Chondrocyte (in vitro differentiated cells): ENCODE measurements around the gene BICD1. TPM values are rescaled to one million over a fixed set of nuclear protein-coding genes. Genes with fewer than 3 reads are reported as not detected.

ENCODE experiments used
- DNase-seq: peaks from one replicate; pipeline ENCODE4 v3.0.0; 2021; ENCODE audit warnings: mixed read lengths, low spot score
- H3K27ac Mint-ChIP-seq: one replicate; pipeline ENCODE4 v1.8.0; 2021; ENCODE audit warnings: mild to moderate bottlenecking, moderate library complexity, mixed read lengths; ENCODE audit not compliant: unreplicated experiment
- H3K27me3 Mint-ChIP-seq: 2 replicates; pipeline ENCODE4 v1.8.0; 2021; ENCODE audit warnings: low read depth, mixed read lengths
- H3K36me3 Mint-ChIP-seq: 2 replicates; pipeline ENCODE4 v1.8.0; 2021; ENCODE audit warnings: low read depth, mixed read lengths
- H3K4me1 Mint-ChIP-seq: 2 replicates; pipeline ENCODE4 v1.8.0; 2021; ENCODE audit warnings: low read depth, mild to moderate bottlenecking, mixed read lengths
- H3K4me3 Mint-ChIP-seq: one replicate; pipeline ENCODE4 v1.8.0; 2021; ENCODE audit warnings: mild to moderate bottlenecking, moderate library complexity, mixed read lengths; ENCODE audit not compliant: unreplicated experiment
- H3K9me3 Mint-ChIP-seq: 2 replicates; pipeline ENCODE4 v1.8.0; 2021; ENCODE audit warnings: low read depth, mixed read lengths
- total RNA-seq: library from RNA; stranded (reverse); gene quantifications from 3 replicates; pipeline ENCODE4 v1.2.1, GENCODE V29; 2021
- TF ChIP-seq, protein P1 (sequence below): fragments of 200-600 bp; sonication (generic); IDR thresholded peaks from 2 replicates; pipeline ENCODE4 v1.5.0; 2021; ENCODE audit warnings: antibody characterized with exemption, mild to moderate bottlenecking, moderate library complexity

The BICD1 gene
- total RNA-seq, 1 donor from 2014 or later: 30.5 TPM

DNA sequence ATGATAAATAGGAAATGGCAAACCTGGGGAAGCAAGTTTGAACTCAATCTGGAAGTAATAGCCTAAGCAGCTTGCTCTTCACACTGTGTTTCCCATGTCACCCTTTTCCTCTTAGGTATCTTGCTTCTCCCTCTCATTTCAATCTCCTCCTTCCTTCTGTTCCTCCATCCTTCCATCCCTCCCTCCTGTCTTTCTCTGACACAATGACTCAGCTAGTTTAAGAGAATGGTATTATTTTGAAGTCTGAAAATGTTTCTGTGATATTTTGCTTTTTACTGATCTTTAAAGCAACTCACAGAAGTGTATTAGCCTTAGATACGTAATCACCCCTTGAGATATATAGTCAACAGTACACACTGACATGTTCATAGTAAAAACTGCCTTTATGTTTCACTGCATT, 236.8 kb downstream of the BICD1 start:
- Mint-ChIP-seq H3K9me3 (no peaks in the 10 kb centered on the region), H3K27ac (peak overlapping the region; percentile 62), H3K27me3 (no peaks in the 10 kb centered on the region), H3K4me1 (peaks cover 11% of the 10 kb centered on the region), H3K36me3 (peaks cover 6% of the 10 kb centered on the region), H3K4me3 (no peak overlapping the region)
- no peak for DNase-seq
- TF ChIP-seq, protein P1, sequence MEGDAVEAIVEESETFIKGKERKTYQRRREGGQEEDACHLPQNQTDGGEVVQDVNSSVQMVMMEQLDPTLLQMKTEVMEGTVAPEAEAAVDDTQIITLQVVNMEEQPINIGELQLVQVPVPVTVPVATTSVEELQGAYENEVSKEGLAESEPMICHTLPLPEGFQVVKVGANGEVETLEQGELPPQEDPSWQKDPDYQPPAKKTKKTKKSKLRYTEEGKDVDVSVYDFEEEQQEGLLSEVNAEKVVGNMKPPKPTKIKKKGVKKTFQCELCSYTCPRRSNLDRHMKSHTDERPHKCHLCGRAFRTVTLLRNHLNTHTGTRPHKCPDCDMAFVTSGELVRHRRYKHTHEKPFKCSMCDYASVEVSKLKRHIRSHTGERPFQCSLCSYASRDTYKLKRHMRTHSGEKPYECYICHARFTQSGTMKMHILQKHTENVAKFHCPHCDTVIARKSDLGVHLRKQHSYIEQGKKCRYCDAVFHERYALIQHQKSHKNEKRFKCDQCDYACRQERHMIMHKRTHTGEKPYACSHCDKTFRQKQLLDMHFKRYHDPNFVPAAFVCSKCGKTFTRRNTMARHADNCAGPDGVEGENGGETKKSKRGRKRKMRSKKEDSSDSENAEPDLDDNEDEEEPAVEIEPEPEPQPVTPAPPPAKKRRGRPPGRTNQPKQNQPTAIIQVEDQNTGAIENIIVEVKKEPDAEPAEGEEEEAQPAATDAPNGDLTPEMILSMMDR: no peak

DNA sequence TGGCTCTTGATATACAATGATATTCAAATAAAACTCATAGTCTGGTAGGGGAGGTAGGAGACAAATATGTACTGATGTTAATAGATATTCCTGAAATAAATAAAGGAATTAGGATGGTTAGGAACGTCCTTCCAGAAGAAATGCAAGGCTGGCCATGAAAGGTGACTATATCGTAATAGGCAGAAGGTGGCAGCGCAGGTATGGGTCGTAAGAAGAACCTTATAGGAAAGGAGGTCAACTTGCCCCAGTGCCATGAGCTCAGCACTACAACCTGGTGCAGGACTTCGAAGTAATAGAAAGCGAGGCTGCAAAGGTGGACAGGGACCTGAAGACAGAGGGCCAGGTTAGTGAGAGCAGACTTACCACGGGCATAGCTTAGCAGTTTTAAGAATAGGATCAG, 237.4 kb downstream of the BICD1 start:
- TF ChIP-seq, protein P1: no peak
- Mint-ChIP-seq H3K27me3 (no peaks in the 10 kb centered on the region), H3K9me3 (no peaks in the 10 kb centered on the region), H3K4me3 (no peak overlapping the region), H3K4me1 (peaks cover 11% of the 10 kb centered on the region), H3K27ac (no peak overlapping the region), H3K36me3 (peaks cover 5% of the 10 kb centered on the region)
- DNase-seq: no peak

DNA sequence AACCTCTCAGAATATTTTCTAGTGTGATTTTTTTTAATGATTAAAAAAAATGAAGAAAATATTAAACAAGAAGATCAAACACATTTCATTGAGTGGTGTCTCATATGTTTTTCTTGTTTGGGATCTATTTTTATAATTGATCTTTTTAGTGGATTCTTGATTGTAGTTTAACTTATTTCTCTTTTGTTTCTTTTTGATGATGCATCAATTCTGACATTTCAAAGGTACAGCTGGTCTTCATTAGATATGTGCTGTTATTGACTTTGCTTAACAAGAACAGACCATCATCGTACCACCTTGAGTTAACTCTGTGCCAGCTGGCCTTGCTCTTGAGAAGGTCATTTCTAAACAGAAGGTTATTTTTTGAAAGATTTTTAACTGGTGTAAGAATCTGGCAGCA, 246.9 kb downstream of the BICD1 start:
- H3K27me3 Mint-ChIP-seq: no peaks in the 10 kb centered on the region
- H3K27ac Mint-ChIP-seq: no peak overlapping the region
- no peaks in the 10 kb centered on the region for H3K9me3 Mint-ChIP-seq
- no peak for DNase-seq
- TF ChIP-seq, protein P1: no peak
- H3K36me3 Mint-ChIP-seq: peaks cover 4% of the 10 kb centered on the region
- H3K4me1 Mint-ChIP-seq: no peaks in the 10 kb centered on the region
- no peak overlapping the region for H3K4me3 Mint-ChIP-seq

DNA sequence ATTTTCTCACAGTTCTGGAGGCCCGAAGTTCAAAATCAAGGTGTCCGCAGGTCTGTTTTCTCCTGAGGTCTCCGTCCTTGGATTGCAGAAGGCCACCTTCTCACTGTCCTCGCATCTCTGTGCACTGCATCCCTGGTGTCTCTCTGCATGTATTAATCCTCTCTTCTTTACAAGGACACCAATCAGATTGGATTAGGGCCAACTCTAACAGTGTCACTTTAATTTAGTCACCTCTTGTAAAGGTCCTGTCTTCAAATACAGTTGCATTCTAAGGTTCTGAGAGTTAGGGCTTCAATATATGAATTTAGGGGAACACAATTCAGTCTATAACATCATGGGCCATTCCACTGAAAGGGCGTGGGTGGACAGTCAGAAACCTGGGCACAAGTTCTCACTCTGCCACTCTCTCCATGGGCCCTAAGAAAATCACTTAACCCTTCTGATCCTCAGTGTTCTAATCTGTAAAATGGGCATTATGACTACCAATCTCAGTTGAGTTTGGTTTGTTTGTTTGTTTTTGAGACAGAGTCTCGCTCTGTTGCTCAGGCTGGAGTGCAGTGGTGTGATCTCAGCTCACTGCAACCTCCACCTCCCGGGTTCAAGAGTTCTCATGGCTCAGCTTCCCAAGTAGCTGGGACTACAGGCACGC, 251.1 kb downstream of the BICD1 start:
- Mint-ChIP-seq H3K4me1 (no peaks in the 10 kb centered on the region), H3K4me3 (no peak overlapping the region), H3K27ac (no peak overlapping the region), H3K9me3 (no peaks in the 10 kb centered on the region), H3K27me3 (no peaks in the 10 kb centered on the region), H3K36me3 (peaks cover 2% of the 10 kb centered on the region)
- TF ChIP-seq, protein P1: no peak
- DNase-seq: no peak

DNA sequence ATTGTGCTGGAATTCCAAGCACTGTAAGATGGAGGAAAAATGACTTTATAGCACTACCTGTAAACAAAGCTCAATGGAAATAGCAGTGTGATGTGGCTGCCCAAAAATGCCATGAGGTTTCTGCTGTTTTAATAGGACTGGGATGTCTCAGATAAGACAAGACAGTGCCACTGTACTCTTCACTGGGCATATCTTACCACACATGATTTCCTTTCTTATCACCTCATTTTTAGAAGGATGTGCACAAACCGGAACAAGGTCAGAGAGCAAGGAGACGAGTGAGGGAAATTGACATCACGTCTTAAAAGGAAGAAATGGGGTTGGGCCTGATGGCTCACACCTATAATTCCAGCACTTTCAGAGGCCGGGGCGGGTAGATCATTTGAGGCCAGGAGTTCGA, 254.3 kb downstream of the BICD1 start:
- H3K9me3 Mint-ChIP-seq: no peaks in the 10 kb centered on the region
- TF ChIP-seq, protein P1: no peak
- DNase-seq: no peak
- no peak overlapping the region for H3K4me3 Mint-ChIP-seq
- no peaks in the 10 kb centered on the region for H3K27me3 Mint-ChIP-seq
- H3K36me3 Mint-ChIP-seq: peaks cover 2% of the 10 kb centered on the region
- peaks cover 4% of the 10 kb centered on the region for H3K4me1 Mint-ChIP-seq
- H3K27ac Mint-ChIP-seq: no peak overlapping the region
